Heart right ventricle (tissue), 16 donors: ENCODE measurements around the gene CACTIN. TPM values are rescaled to one million over a fixed set of nuclear protein-coding genes. Genes with fewer than 3 reads are reported as not detected.

Experiments used
- ATAC-seq, 8 donors: fragments of 200-7000 bp; cut with Tn5 transposase; one replicate each; pipeline ENCODE4 v1.9.1; 2020; ENCODE audit warnings: mild to moderate bottlenecking in 8 of 8, moderate library complexity in 8 of 8, moderate number of reproducible peaks in 1 of 8
- DNase-seq, 2 donors: peaks; one replicate each; pipeline ENCODE4 v3.0.0-alpha.2; 2020
- H3K27ac ChIP-seq, 10 donors: fragments of 200-600 bp; sonication (generic) in 2 of 10; one replicate each; pipeline versions ENCODE4 v1.5.0 to v1.8.0; 2020 to 2022; ENCODE audit warnings: mild to moderate bottlenecking in 3 of 10
- H3K27me3 ChIP-seq, 7 donors: fragments of 200-600 bp; one replicate each; pipeline ENCODE4 v1.8.0; 2021 to 2022; ENCODE audit warnings: mild to moderate bottlenecking in 2 of 7
- H3K36me3 ChIP-seq, 9 donors: fragments of 200-600 bp; sonication (generic) in 1 of 9; one replicate each; pipeline versions ENCODE4 v1.5.0 to v1.8.0; 2020 to 2022; ENCODE audit warnings: mild to moderate bottlenecking in 2 of 9
- H3K4me1 ChIP-seq, 9 donors: fragments of 200-600 bp; sonication (generic) in 1 of 9; one replicate each; pipeline versions ENCODE4 v1.5.0 to v1.8.0; 2020 to 2022; ENCODE audit warnings: mild to moderate bottlenecking in 4 of 9
- H3K4me3 ChIP-seq, 10 donors: fragments of 200-600 bp; sonication (generic) in 2 of 10; one replicate each; pipeline versions ENCODE4 v1.5.0 to v1.8.0; 2020 to 2022; ENCODE audit warnings: mild to moderate bottlenecking in 7 of 10, moderate library complexity in 2 of 10
- H3K9me3 ChIP-seq, 11 donors: fragments of 200-600 bp in 10 of 11; sonication (generic) in 2 of 11; one replicate each; pipeline versions ENCODE4 v1.5.0 to v1.8.0; 2013 to 2022; ENCODE audit warnings: mild to moderate bottlenecking in 2 of 11, control low read depth in 1 of 11, moderate library complexity in 1 of 11
- WGBS, 2 donors: extraction: QIAGEN DNeasy Blood & Tissue Kit; methylation state at CpG; one replicate each; pipeline ENCODE4 v1.1.7; 2013; ENCODE audit warnings: inconsistent platforms in 1 of 2; 5-methylcytosine and 5-hydroxymethylcytosine counted together
- intact Hi-C, 10 donors: fragments of 100-400 bp; cut with DNase I; formaldehyde crosslinking; loops; one replicate each; pipeline versions ENCODE4 v1.11.1 to v1.14.2; 2022
- polyA plus RNA-seq, 2 donors: library from polyadenylated mRNA; stranded (reverse); fragments of 200-250 nt; gene quantifications; one replicate each; pipeline ENCODE4 v1.2.3, GENCODE V29; 2013
- total RNA-seq, 10 donors: library from RNA; stranded (reverse); fragmentation: NEBNext Ultra II Directional in 3 of 10; extraction: Animal tissue kit (Norgen Biotek cat#: 25700) in 3 of 10; gene quantifications; one replicate each; pipeline versions ENCODE4 v1.2.1 to v1.2.4, GENCODE V29; 2021 to 2023
- TF ChIP-seq, protein P1 (sequence below), 9 donors: fragments of 200-600 bp; sonication (generic) in 2 of 9; IDR thresholded peaks; one replicate each; pipeline versions ENCODE4 v1.5.0 to v1.8.0; 2021 to 2022; ENCODE audit warnings: antibody characterized with exemption in 9 of 9, mild to moderate bottlenecking in 5 of 9, moderate library complexity in 1 of 9
- donor health status: Arrhythmogenic right ventricular cardiomyopathy.
- donor health status: ischemic (EF 13 %, LVEDD 7.1; RV severe dilation, severe dysfunction).
- donor health status: healthy with polysubstance abuse.
- donor health status: DM: no; HTN: yes; CAD: no.
- donor health status: DM: no; HTN: no; CAD: no.
- donor health status: ischemic (EF 25% LVEDD 6.9; RV normal size, moderate dysfunction).
- donor health status: ischemic (EF 25% LVEDD 5.7; RV mildly dilated, moderate dysfunction).
- donor health status: healthy.
- donor health status: DM: yes; HTN: yes; CAD: no.
- donor health status: Ischemic cardiomyopathy.
- donor health status: ischemic (EF 35%, LVEDD 5.7; RV mildly dilated, moderate dysfunction).
- donor health status: nonischemic (EF 11% LVEDD 7.7; RV severe dilation, severe dysfunction).
- donor health status: DM: yes; HTN: yes; CAD: no.
- donor health status: PGD.
- donor health status: ischemic (EF 29% LVEDD 5.4; RV normal size, mild dysfunction).
- donor health status: nonischemic (EF 23%, LVEDD 6.1; RV moderate dilation, normal function).

Gene CACTIN
- total and polyA plus RNA-seq, 12 donors: 9.7 to 17.6 (median 12.7) TPM

DNA sequence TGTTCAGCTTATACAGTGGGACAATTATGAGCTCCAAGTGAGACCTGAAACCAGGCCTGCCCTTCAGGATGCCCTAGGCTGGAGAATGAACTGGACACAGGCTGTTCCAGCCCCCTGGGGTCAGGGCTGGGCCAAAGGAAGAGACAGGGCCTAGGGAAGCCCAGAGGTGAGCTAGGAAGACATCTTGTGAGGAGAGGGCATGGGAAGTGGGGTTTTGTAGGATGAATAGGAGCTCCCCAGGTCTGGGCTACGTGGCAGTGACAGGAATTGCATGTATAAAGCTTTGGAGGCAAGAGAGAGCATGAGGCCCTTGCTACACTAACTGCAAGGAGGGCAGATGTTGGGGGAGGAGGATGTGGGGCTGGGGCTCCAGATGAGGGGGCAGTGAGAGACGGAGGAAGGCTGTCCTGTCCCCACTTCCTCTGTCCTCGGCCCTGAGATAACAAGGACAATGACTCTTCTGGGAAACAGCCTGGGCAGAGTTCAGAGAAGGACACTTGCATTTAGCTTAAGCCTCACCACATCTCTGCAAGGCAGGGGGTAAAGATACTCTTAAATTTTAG lies 18.4 kb downstream of the CACTIN start:
- ATAC-seq: peak in 1 of 8 donors; percentile 17
- Histone ChIP-seq H3K36me3 (peaks cover 0 to 30% (median 18%) of the 10 kb centered on the region in 9 donors), H3K4me1 (peaks cover 10 to 72% (median 51%) of the 10 kb centered on the region in 9 donors), H3K9me3 (no peaks in the 10 kb centered on the region), H3K4me3 (peak overlapping the region in 4 of 10 donors; percentile 61 to 67 (median 66)), H3K27me3 (peaks cover 0 to 28% (median 5%) of the 10 kb centered on the region in 7 donors), H3K27ac (peak overlapping the region; percentile 83 to 95 (median 91))
- intact Hi-C loops: no loop called here
- TF ChIP-seq, protein P1, sequence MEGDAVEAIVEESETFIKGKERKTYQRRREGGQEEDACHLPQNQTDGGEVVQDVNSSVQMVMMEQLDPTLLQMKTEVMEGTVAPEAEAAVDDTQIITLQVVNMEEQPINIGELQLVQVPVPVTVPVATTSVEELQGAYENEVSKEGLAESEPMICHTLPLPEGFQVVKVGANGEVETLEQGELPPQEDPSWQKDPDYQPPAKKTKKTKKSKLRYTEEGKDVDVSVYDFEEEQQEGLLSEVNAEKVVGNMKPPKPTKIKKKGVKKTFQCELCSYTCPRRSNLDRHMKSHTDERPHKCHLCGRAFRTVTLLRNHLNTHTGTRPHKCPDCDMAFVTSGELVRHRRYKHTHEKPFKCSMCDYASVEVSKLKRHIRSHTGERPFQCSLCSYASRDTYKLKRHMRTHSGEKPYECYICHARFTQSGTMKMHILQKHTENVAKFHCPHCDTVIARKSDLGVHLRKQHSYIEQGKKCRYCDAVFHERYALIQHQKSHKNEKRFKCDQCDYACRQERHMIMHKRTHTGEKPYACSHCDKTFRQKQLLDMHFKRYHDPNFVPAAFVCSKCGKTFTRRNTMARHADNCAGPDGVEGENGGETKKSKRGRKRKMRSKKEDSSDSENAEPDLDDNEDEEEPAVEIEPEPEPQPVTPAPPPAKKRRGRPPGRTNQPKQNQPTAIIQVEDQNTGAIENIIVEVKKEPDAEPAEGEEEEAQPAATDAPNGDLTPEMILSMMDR (IDR thresholded peaks at IDR 0.05): no peak
- DNase-seq: no peak
- WGBS, 2 donors: 32 to 39% methylated on average over 3 of the region's 3 CpGs

DNA sequence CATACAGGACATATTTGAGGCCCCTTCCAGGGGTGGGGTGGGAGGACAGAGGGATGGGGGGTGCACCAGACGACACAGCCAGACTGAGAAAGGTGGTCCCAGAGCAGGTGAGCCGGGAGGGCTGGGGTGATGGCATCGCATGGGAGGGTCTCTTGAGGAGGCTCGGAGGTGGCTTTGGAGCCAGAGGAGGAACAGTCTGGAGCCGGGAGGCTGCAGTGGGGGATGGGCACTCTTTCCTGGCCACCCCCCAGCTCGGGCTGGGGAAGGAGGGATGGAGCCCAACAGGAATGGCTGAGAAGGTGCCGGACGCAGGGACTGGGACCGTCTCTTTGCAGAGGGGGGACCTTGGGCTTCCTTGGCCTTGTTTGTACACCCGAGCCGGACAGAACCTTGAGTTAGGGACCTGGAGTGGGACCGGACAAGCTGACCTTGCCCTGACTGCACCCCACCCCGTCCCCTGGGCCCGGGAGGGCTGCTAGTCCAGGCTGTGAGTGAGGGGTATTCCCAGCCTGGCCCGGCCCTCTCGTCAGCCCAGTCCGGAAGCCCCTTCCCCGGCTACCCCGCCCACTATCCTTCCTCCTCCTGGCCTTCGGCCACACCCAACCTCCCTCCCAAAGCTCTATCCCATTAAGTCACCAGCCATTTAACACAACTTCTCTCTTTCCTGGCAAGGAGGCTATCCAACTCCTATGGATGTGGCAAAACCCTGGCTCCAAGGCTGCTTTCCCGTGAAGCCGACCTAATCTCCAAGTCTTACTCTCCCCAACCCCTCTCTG lies 19.1 kb downstream of the CACTIN start:
- 28% methylated on average over 21 to 22 of the region's 22 CpGs for WGBS, 2 donors
- peak; percentile 73 to 82 for DNase-seq
- Histone ChIP-seq H3K4me3 (peak overlapping the region; percentile 37 to 67 (median 60)), H3K9me3 (no peaks in the 10 kb centered on the region), H3K27ac (peak overlapping the region; percentile 85 to 95 (median 91)), H3K36me3 (peaks cover 0 to 23% (median 14%) of the 10 kb centered on the region in 9 donors), H3K4me1 (peaks cover 10 to 73% (median 51%) of the 10 kb centered on the region in 9 donors), H3K27me3 (peaks cover 0 to 28% (median 5%) of the 10 kb centered on the region in 7 donors)
- TF ChIP-seq, protein P1 (IDR thresholded peaks at IDR 0.05): no peak
- peak; percentile 61 to 87 (median 78) for ATAC-seq
- intact Hi-C loops: no loop called here

DNA sequence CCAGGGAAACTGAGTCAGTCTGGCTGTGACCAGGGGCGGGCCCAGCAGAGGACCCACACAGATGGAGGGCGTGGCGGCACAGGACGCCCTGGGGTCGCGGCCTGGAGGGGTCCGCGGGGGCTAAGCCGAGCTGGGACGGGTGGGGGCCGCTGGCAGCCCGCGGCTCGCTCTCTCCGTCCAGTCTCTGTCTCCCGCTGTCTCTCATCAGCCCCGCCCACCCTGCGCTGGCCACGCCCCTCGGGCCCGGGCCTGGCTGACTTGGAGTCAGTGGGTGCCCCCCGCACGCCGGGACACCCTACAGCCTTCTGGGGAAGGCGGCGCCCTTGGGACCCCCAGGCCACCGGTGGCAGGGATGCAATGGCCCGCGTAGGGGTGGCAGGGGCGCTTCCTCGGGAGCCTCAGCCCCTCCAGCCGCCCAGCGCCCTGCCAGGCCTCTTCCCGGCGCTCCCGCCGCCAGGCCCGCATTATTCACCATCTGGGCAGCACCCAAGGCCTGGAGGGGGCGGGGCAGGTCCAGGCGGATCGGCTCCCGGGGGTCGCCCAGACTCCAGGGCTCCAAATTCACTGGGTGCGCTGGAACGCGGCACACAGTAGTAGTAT lies 19.8 kb downstream of the CACTIN start, which contains the start of gene TBXA2R:
Gene TBXA2R, minus strand, starts transcription at position 186 of the 600 bp plus-strand sequence. CDS start 6,241 bp downstream, outside the sequence.
- peak within 1 kb of the TSS; percentile 85 to 95 (median 91) for H3K27ac ChIP-seq
- intact Hi-C loops: no loop called here
- ATAC-seq: peak; percentile 36 to 70 (median 59)

More for the DNA sequence above, 19.8 kb downstream of the CACTIN start, which contains the start of gene TBXA2R:
- WGBS, 2 donors: 2% methylated on average over 42 to 46 of the region's 46 CpGs
- Histone ChIP-seq H3K36me3 (peaks cover 0 to 16% (median 7%) of the 10 kb centered on the region in 9 donors), H3K9me3 (no peaks in the 10 kb centered on the region), H3K4me1 (peaks cover 10 to 73% (median 51%) of the 10 kb centered on the region in 9 donors), H3K27me3 (peaks cover 0 to 28% (median 5%) of the 10 kb centered on the region in 7 donors), H3K4me3 (peak within 1 kb of the TSS; percentile 37 to 67 (median 60))
- TF ChIP-seq, protein P1 (IDR thresholded peaks at IDR 0.05): no peak
- DNase-seq: peak; percentile 77 to 84
